Thoracic aorta (tissue), 2 donors: Measurements from ENCODE around the gene BTAF1. TPM values are rescaled to one million over a fixed set of nuclear protein-coding genes. Genes with fewer than 3 reads are reported as not detected.

Experiments
- ATAC-seq: fragments of 150-250 bp; one replicate; pipeline ENCODE4 v1.8.0; 2017; ENCODE audit warnings: low read depth; ENCODE audit not compliant: insufficient number of reproducible peaks, low FRiP score
- DNase-seq: peaks from one replicate; pipeline ENCODE4 v3.0.0-alpha.2; 2020; ENCODE audit warnings: low spot score
- H3K27ac ChIP-seq, 2 donors: fragments of 200-600 bp; sonication (generic); 1 replicate in 1 of 2; 2 replicates in 1 of 2; pipeline ENCODE4 v1.5.1; 2016; ENCODE audit warnings: mild to moderate bottlenecking in 2 of 2, moderate library complexity in 2 of 2
- H3K27me3 ChIP-seq: fragments of 200-600 bp; sonication (generic); replicated peaks from 2 replicates; pipeline ENCODE4 v1.6.0; 2016; ENCODE audit warnings: mild to moderate bottlenecking; ENCODE audit not compliant: insufficient read depth
- H3K36me3 ChIP-seq: fragments of 200-600 bp; sonication (generic); one replicate; pipeline ENCODE4 v1.5.1; 2016
- H3K4me1 ChIP-seq, 2 donors: fragments of 200-600 bp; sonication (generic); 1 replicate in 1 of 2; 2 replicates in 1 of 2; pipeline versions ENCODE4 v1.5.1 to v1.6.0; 2016; ENCODE audit warnings: low read depth in 2 of 2, mild to moderate bottlenecking in 1 of 2; ENCODE audit not compliant: control insufficient read depth in 1 of 2
- H3K4me3 ChIP-seq: fragments of 200-600 bp; sonication (generic); 2 replicates; pipeline ENCODE4 v1.5.1; 2016; ENCODE audit warnings: mild to moderate bottlenecking
- H3K9me3 ChIP-seq: fragments of 200-600 bp; sonication (generic); 2 replicates; pipeline ENCODE4 v1.5.1; 2016
- CTCF ChIP-seq: fragments of 200-600 bp; sonication (generic); IDR thresholded peaks from one replicate; pipeline ENCODE4 v1.5.1; 2019; ENCODE audit warnings: antibody characterized with exemption
- total RNA-seq, 2 donors: library from RNA; depleted of rRNA; stranded (reverse); fragments of >200 nt; gene quantifications; one replicate each; pipeline versions ENCODE4 v1.1.0 to v1.2.3, GENCODE V29; 2016

BTAF1 gene
- total RNA-seq, 2 donors from 2014 or later = 55.4 to 72.2 TPM

DNA sequence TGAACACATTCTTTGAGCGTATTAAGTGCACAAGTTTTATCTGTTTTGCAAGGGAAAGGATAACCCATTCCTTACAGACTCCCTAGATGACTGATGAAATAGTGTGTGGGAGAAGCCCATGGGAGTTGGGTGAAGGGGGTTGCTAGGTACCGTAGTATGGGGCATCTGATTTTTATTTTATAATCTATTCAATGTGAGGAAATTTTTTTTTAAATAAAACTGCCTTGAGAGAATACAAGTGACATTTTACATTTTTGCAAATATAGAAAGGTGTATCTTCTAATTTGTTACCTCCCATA lies 1.4 kb downstream of the BTAF1 start:
- Histone ChIP-seq H3K4me1 (peaks cover 28 to 33% of the 10 kb centered on the region in 2 donors), H3K4me3 (peak overlapping the region; percentile 91), H3K36me3 (no peaks in the 10 kb centered on the region), H3K27me3 (no peaks in the 10 kb centered on the region), H3K27ac (no peak overlapping the region), H3K9me3 (no peaks in the 10 kb centered on the region)
- ATAC-seq (no peak), DNase-seq (no peak)
- no peak for TF ChIP-seq CTCF

DNA sequence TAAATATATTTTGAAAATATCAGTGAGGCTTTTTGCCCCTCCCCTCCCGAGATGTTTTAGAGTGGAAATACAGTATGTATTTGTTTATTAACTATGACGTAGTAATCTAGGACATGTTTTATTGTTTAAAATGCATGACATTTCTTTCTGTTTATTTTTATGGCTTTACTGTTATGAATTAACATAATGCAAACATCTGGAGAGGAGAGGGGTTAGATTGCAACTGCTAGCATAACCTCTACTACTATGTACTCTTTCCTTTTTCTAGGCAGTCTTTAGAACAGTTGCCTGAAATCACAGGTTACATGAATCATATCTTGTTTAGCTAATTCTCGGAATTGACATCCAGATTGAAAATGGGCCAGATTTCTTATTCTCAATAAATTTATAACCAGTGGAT lies 7.4 kb downstream of the BTAF1 start:
- no peak overlapping the region for H3K4me3 ChIP-seq
- no peak overlapping the region for H3K27ac ChIP-seq
- no peak for DNase-seq
- peaks cover 9% of the 10 kb centered on the region for H3K36me3 ChIP-seq
- no peak for ATAC-seq
- TF ChIP-seq CTCF = no peak
- H3K4me1 ChIP-seq = peaks cover 22 to 33% of the 10 kb centered on the region in 2 donors
- no peaks in the 10 kb centered on the region for H3K9me3 ChIP-seq
- no peaks in the 10 kb centered on the region for H3K27me3 ChIP-seq

DNA sequence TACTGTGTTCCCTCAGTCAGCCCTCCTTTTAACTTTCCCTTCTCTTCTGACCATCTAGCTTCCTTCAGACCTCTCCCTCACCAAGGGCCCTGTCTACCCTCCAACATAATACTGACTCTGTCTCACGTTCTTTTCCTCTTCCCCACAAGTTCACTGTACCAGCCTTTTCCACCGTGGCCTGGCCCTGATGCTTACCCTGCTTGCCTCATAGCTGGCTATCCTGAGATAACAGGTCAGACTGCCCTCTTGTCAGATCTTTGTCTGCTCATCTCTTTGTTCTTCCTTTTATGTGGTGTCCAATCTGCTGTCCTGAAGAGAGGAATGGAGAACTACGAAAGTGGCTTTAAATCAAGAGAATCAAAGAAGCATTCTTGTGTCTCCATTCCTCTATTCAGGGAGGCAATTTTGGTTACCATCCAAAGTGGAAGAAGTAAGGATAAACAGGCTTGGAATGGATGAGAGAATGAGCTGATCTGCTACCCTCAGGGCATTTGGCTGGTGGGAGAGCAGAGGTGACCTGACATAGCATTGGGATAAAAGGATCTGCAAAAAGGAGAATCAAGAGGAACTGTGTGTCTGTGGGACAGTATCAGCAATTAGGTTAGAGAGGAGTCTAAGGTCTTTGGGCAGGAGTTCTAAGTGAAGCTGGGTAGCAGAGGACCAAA lies 8.1 kb downstream of the BTAF1 start:
- no peaks in the 10 kb centered on the region for H3K27me3 ChIP-seq
- TF ChIP-seq CTCF = no peak
- H3K27ac ChIP-seq = no peak overlapping the region
- no peak overlapping the region for H3K4me3 ChIP-seq
- DNase-seq (no peak), ATAC-seq (no peak)
- H3K36me3 ChIP-seq = peaks cover 16% of the 10 kb centered on the region
- H3K4me1 ChIP-seq = peaks cover 20 to 26% of the 10 kb centered on the region in 2 donors
- H3K9me3 ChIP-seq = no peaks in the 10 kb centered on the region

DNA sequence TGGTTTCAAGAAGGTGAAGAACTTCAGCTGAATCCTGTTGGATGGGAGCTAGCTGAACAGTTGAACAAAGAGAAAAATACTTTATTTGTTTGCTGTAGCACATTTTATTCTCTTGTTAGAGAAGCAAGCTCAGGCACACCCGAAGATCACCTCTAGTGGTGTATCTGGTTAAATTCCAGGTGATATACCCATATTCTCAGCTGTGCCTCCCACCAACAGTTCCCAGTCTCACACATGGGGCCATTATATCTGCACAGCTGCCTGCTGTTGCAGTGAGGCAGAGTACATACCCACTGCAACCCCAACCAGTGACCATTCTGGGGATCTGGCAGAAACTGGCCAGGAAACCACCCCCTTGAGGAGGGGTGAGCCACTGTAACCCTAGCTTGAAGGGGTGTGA lies 9.2 kb downstream of the BTAF1 start:
- no peak overlapping the region for H3K4me3 ChIP-seq
- ATAC-seq (no peak), DNase-seq (no peak)
- peaks cover 19% of the 10 kb centered on the region for H3K36me3 ChIP-seq
- no peak overlapping the region for H3K27ac ChIP-seq
- TF ChIP-seq CTCF = no peak
- H3K27me3 ChIP-seq = no peaks in the 10 kb centered on the region
- H3K4me1 ChIP-seq = peaks cover 16 to 18% of the 10 kb centered on the region in 2 donors
- no peaks in the 10 kb centered on the region for H3K9me3 ChIP-seq

- H3K36me3 ChIP-seq = peaks cover 19% of the 10 kb centered on the region
- H3K27ac ChIP-seq = no peak overlapping the region
- DNase-seq (no peak), ATAC-seq (no peak)
- no peak for TF ChIP-seq CTCF
- H3K27me3 ChIP-seq = no peaks in the 10 kb centered on the region
- no peak overlapping the region for H3K4me3 ChIP-seq
- H3K9me3 ChIP-seq = no peaks in the 10 kb centered on the region
- peaks cover 0 to 6% of the 10 kb centered on the region in 2 donors for H3K4me1 ChIP-seq
Measured at GRCh38 chr10:91935886-91936285, 12.3 kb downstream of the BTAF1 start.
